ENCODE data around the gene TLE4. TPM values are rescaled to one million over a fixed set of nuclear protein-coding genes. Genes with fewer than 3 reads are reported as not detected.

TLE4 gene
- total and polyA plus RNA-seq, 2 donors from 2014 or later, result 5.5 to 35.7 TPM

DNA sequence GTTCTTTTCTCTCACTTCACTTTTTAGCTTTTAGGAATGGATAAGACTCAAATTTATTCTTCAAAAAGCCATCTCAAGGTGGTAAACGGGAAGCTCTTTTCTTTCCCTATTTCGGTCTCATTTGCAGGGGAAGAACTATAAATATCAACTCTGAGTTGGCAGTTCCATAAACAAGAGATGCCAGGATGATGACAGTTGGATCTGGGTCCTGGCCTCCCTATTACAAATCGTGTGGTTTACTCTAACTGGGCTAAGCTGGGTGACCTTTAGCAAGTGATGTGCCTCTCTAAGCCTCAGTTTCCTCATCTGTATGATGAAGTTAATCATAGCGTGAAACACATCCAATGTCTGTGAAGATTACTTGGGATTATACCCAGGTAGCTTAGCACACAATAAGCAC lies 44.2 kb downstream of the TLE4 start:
- intact Hi-C loops (cut with DNase I), result no loop called here
- Histone ChIP-seq H3K27me3 (ENCODE audit: control insufficient read depth, insufficient read depth, low read length) (no peaks in the 10 kb centered on the region), H3K9me3 (ENCODE audit: control insufficient read depth in 2 of 3, insufficient read depth in 1 of 3, low read length in 3 of 3) (no peaks in the 10 kb centered on the region), H3K4me1 (ENCODE audit: control insufficient read depth in 2 of 3, insufficient read depth in 2 of 3, low read depth in 1 of 3, low read length in 3 of 3) (peaks cover 0 to 2% (median 0%) of the 10 kb centered on the region in 3 donors), H3K4me3 (ENCODE audit: low read length in 3 of 3) (no peak overlapping the region), H3K27ac (ENCODE audit: low read depth in 2 of 2, low read length in 2 of 2) (no peak overlapping the region), H3K9ac (ENCODE audit: low read length in 3 of 3) (no peak overlapping the region), H3K36me3 (ENCODE audit: control insufficient read depth in 2 of 3, insufficient read depth in 3 of 3, low read length in 3 of 3) (no peaks in the 10 kb centered on the region)
- TF ChIP-seq, protein P1, sequence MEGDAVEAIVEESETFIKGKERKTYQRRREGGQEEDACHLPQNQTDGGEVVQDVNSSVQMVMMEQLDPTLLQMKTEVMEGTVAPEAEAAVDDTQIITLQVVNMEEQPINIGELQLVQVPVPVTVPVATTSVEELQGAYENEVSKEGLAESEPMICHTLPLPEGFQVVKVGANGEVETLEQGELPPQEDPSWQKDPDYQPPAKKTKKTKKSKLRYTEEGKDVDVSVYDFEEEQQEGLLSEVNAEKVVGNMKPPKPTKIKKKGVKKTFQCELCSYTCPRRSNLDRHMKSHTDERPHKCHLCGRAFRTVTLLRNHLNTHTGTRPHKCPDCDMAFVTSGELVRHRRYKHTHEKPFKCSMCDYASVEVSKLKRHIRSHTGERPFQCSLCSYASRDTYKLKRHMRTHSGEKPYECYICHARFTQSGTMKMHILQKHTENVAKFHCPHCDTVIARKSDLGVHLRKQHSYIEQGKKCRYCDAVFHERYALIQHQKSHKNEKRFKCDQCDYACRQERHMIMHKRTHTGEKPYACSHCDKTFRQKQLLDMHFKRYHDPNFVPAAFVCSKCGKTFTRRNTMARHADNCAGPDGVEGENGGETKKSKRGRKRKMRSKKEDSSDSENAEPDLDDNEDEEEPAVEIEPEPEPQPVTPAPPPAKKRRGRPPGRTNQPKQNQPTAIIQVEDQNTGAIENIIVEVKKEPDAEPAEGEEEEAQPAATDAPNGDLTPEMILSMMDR (IDR thresholded peaks at IDR 0.05; ENCODE audit: borderline replicate concordance, extremely low read depth, insufficient read depth), result no peak
- FAIRE-seq (no peak), DNase-seq (no peak)

DNA sequence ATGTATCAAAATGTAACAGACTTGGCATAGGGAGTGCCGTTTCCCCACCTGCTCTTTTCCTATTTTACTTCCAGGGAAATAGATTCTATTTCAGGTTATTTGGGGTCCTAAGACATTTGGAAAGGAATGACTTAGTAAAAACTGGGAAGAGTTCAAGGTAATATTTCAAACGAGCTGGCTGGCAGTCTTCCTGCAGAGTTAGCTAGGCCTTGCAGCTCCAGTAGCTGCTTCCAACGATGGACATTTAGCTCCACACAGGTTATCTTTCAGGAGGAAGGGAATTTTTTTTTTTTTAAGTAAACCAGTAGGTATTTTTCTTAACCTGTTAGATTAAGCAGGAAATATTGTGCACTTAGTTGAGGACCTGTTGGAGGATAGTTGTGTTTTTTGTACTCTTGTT lies 45.2 kb downstream of the TLE4 start:
- no peaks in the 10 kb centered on the region for H3K36me3 ChIP-seq (ENCODE audit: control insufficient read depth in 2 of 3, insufficient read depth in 3 of 3, low read length in 3 of 3)
- H3K27ac ChIP-seq (ENCODE audit: low read depth in 2 of 2, low read length in 2 of 2), result no peak overlapping the region
- H3K9me3 ChIP-seq (ENCODE audit: control insufficient read depth in 2 of 3, insufficient read depth in 1 of 3, low read length in 3 of 3), result no peaks in the 10 kb centered on the region
- TF ChIP-seq, protein P1 (IDR thresholded peaks at IDR 0.05; ENCODE audit: borderline replicate concordance, extremely low read depth, insufficient read depth), result no peak
- intact Hi-C loops (cut with DNase I), result no loop called here
- FAIRE-seq (no peak), DNase-seq (no peak)
- no peaks in the 10 kb centered on the region for H3K4me1 ChIP-seq (ENCODE audit: control insufficient read depth in 2 of 3, insufficient read depth in 2 of 3, low read depth in 1 of 3, low read length in 3 of 3)
- no peak overlapping the region for H3K4me3 ChIP-seq (ENCODE audit: low read length in 3 of 3)
- no peak overlapping the region for H3K9ac ChIP-seq (ENCODE audit: low read length in 3 of 3)
- H3K27me3 ChIP-seq (ENCODE audit: control insufficient read depth, insufficient read depth, low read length), result no peaks in the 10 kb centered on the region

DNA sequence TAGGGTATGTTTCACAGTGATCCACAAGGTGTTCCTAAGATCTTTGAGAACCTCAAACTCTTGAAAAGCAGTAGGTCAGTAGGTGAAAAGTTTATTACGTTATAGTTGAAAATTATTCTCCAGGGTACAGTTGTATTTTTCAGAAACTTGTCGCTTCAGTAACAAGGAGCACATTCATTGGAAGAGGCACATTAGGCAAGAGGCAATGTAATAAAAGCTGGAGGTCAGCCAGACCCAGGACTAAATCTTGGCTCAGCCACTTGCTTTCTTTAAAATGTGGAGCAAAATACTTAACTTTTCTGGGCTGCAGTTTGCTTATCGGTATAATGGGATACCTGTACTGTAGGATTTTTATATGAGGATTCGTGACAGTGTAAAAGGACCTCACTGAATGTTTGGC lies 45.6 kb downstream of the TLE4 start:
- intact Hi-C loops (cut with DNase I), result no loop called here
- H3K27ac ChIP-seq (ENCODE audit: low read depth in 2 of 2, low read length in 2 of 2), result no peak overlapping the region
- H3K9me3 ChIP-seq (ENCODE audit: control insufficient read depth in 2 of 3, insufficient read depth in 1 of 3, low read length in 3 of 3), result no peaks in the 10 kb centered on the region
- DNase-seq (peak in 1 of 5 donors; percentile 34), FAIRE-seq (no peak)
- no peaks in the 10 kb centered on the region for H3K27me3 ChIP-seq (ENCODE audit: control insufficient read depth, insufficient read depth, low read length)
- TF ChIP-seq, protein P1 (IDR thresholded peaks at IDR 0.05; ENCODE audit: borderline replicate concordance, extremely low read depth, insufficient read depth), result no peak
- H3K4me1 ChIP-seq (ENCODE audit: control insufficient read depth in 2 of 3, insufficient read depth in 2 of 3, low read depth in 1 of 3, low read length in 3 of 3), result no peaks in the 10 kb centered on the region
- no peak overlapping the region for H3K9ac ChIP-seq (ENCODE audit: low read length in 3 of 3)
- no peak overlapping the region for H3K4me3 ChIP-seq (ENCODE audit: low read length in 3 of 3)
- no peaks in the 10 kb centered on the region for H3K36me3 ChIP-seq (ENCODE audit: control insufficient read depth in 2 of 3, insufficient read depth in 3 of 3, low read length in 3 of 3)

DNA sequence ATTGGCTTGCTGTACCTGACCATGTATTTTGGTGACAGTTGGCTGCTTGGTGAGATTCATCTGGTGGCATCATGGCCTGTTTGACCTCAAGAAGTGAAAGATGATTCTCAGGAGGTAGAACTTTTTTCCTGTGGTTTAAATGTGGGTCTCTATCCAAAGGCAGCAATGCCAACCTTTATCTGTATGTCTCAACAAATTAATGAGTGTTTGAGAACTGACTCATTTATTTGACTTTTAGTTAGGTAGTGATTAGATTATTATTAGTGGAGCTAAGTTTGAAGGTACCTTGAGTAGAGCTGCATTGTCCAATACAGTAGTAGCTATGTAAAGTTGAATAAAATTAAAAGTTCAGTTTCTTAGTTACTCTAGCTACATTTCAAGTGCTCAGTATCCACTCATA lies 48.2 kb downstream of the TLE4 start:
- intact Hi-C loops (cut with DNase I), result no loop called here
- no peak for FAIRE-seq

More for the DNA sequence above, 48.2 kb downstream of the TLE4 start:
- no peaks in the 10 kb centered on the region for H3K36me3 ChIP-seq (ENCODE audit: control insufficient read depth in 2 of 3, insufficient read depth in 3 of 3, low read length in 3 of 3)
- no peak for DNase-seq
- no peaks in the 10 kb centered on the region for H3K4me1 ChIP-seq (ENCODE audit: control insufficient read depth in 2 of 3, insufficient read depth in 2 of 3, low read depth in 1 of 3, low read length in 3 of 3)
- H3K27me3 ChIP-seq (ENCODE audit: control insufficient read depth, insufficient read depth, low read length), result no peaks in the 10 kb centered on the region
- H3K27ac ChIP-seq (ENCODE audit: low read depth in 2 of 2, low read length in 2 of 2), result no peak overlapping the region
- no peak overlapping the region for H3K9ac ChIP-seq (ENCODE audit: low read length in 3 of 3)
- H3K9me3 ChIP-seq (ENCODE audit: control insufficient read depth in 2 of 3, insufficient read depth in 1 of 3, low read length in 3 of 3), result no peaks in the 10 kb centered on the region
- H3K4me3 ChIP-seq (ENCODE audit: low read length in 3 of 3), result no peak overlapping the region
- TF ChIP-seq, protein P1 (IDR thresholded peaks at IDR 0.05; ENCODE audit: borderline replicate concordance, extremely low read depth, insufficient read depth), result no peak
